Adipocyte (in vitro differentiated cells): Measurements from ENCODE around the gene UGT1A5.
"Not testable (repeated sequence)": the region's sequence is repeated elsewhere in the genome, so short reads cannot be mapped to it uniquely, and the experiment has no call there.

Source experiments
- DNase-seq: peaks from one replicate; pipeline ENCODE4 v3.0.0-alpha.2; 2015; ENCODE audit warnings: low read depth
- H3K27me3 ChIP-seq: replicated peaks from 2 replicates; pipeline ENCODE4 v1.7.0; 2013; ENCODE audit warnings: mild to moderate bottlenecking, low read length, moderate library complexity; ENCODE audit not compliant: control insufficient read depth, insufficient read depth
- H3K36me3 ChIP-seq: 2 replicates; pipeline ENCODE4 v1.7.0; 2013; ENCODE audit warnings: low read length, mild to moderate bottlenecking, moderate library complexity; ENCODE audit not compliant: control insufficient read depth, insufficient read depth, severe bottlenecking
- H3K4me1 ChIP-seq: 2 replicates; pipeline ENCODE4 v1.7.0; 2013; ENCODE audit warnings: mild to moderate bottlenecking, low read length, moderate library complexity; ENCODE audit not compliant: control insufficient read depth, insufficient read depth
- H3K4me3 ChIP-seq: 2 replicates; pipeline ENCODE4 v1.7.0; 2013; ENCODE audit warnings: mild to moderate bottlenecking, low read length, moderate library complexity
- H3K9ac ChIP-seq: 2 replicates; pipeline ENCODE4 v1.7.0; 2013; ENCODE audit warnings: mild to moderate bottlenecking, low read length, moderate library complexity
- H3K9me3 ChIP-seq: 2 replicates; pipeline ENCODE4 v1.7.0; 2013; ENCODE audit warnings: mild to moderate bottlenecking, low read length, moderate library complexity; ENCODE audit not compliant: control insufficient read depth

UGT1A5 gene

DNA sequence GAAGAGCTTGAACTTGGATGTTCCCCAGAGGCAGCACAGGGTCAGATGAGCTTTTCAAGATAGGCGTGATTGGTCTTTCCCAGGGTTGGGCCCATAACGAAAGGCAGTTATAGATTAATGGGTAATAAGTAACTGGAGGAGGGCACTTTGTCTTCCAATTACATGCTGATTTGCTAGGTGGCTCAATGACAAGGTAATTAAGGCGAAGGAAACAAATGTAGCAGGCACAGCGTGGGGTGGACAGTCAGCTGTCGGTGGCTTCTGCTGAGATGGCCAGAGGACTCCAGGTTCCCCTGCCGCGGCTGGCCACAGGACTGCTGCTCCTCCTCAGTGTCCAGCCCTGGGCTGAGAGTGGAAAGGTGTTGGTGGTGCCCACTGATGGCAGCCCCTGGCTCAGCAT, 5.8 kb downstream of the UGT1A5 start, which contains the start of gene UGT1A4:
Gene UGT1A4 (plus strand): TSS at position 185 of the 400 bp plus-strand sequence. CDS start 85 bp downstream, at position 270.
- DNase-seq: no peak
- no peaks in the 10 kb centered on the region for H3K4me1 ChIP-seq
- H3K9ac ChIP-seq: no peak within 1 kb of the TSS
- H3K36me3 ChIP-seq: no peaks in the 10 kb centered on the region
- peaks cover 32% of the 10 kb centered on the region for H3K27me3 ChIP-seq
- no peak within 1 kb of the TSS for H3K4me3 ChIP-seq
- peaks cover 5% of the 10 kb centered on the region for H3K9me3 ChIP-seq

- no peak within 1 kb of the TSS for H3K4me3 ChIP-seq
- DNase-seq: no peak
- no peaks in the 10 kb centered on the region for H3K4me1 ChIP-seq
- H3K27me3 ChIP-seq: peaks cover 5% of the 10 kb centered on the region
- H3K36me3 ChIP-seq: no peaks in the 10 kb centered on the region
- no peaks in the 10 kb centered on the region for H3K9me3 ChIP-seq
- no peak within 1 kb of the TSS for H3K9ac ChIP-seq
These were observed 16.1 kb downstream of the UGT1A5 start, which contains the start of gene UGT1A3 for GRCh38 chr2:233728723-233729301. TSS of gene UGT1A3 (plus strand) at chr2:233729042. CDS start at chr2:233729127, 85 bp downstream.

GRCh38 chr2:233736868-233737653, 24.4 kb downstream of the UGT1A5 start:
- H3K4me3 ChIP-seq, H3K9ac ChIP-seq, H3K4me1 ChIP-seq, H3K9me3 ChIP-seq, H3K36me3 ChIP-seq, DNase-seq: not testable (repeated sequence)
- peaks cover 10% of the 10 kb centered on the region for H3K27me3 ChIP-seq

- Histone ChIP-seq H3K36me3 (no peaks in the 10 kb centered on the region), H3K27me3 (peaks cover 14% of the 10 kb centered on the region), H3K9ac (no peak overlapping the region), H3K9me3 (no peaks in the 10 kb centered on the region), H3K4me3 (no peak overlapping the region), H3K4me1 (no peaks in the 10 kb centered on the region)
- DNase-seq: no peak
These were observed 28.2 kb downstream of the UGT1A5 start for GRCh38 chr2:233740870-233741269.

GRCh38 chr2:233743464-233744259, 31.0 kb downstream of the UGT1A5 start:
- no peak for DNase-seq
- H3K27me3 ChIP-seq: peaks cover 10% of the 10 kb centered on the region
- no peaks in the 10 kb centered on the region for H3K36me3 ChIP-seq
- H3K9ac ChIP-seq: no peak overlapping the region
- no peaks in the 10 kb centered on the region for H3K9me3 ChIP-seq
- H3K4me3 ChIP-seq: no peak overlapping the region
- H3K4me1 ChIP-seq: no peaks in the 10 kb centered on the region

GRCh38 chr2:233745073-233745755, 32.5 kb downstream of the UGT1A5 start:
- Histone ChIP-seq H3K36me3 (no peaks in the 10 kb centered on the region), H3K27me3 (peaks cover 10% of the 10 kb centered on the region), H3K9me3 (no peaks in the 10 kb centered on the region), H3K4me3 (no peak overlapping the region), H3K4me1 (no peaks in the 10 kb centered on the region), H3K9ac (no peak overlapping the region)
- no peak for DNase-seq

- H3K9me3 ChIP-seq, DNase-seq, H3K9ac ChIP-seq, H3K4me1 ChIP-seq, H3K4me3 ChIP-seq, H3K27me3 ChIP-seq, H3K36me3 ChIP-seq: not testable (repeated sequence)
These were observed 33.1 kb downstream of the UGT1A5 start for GRCh38 chr2:233745838-233746237.

DNA sequence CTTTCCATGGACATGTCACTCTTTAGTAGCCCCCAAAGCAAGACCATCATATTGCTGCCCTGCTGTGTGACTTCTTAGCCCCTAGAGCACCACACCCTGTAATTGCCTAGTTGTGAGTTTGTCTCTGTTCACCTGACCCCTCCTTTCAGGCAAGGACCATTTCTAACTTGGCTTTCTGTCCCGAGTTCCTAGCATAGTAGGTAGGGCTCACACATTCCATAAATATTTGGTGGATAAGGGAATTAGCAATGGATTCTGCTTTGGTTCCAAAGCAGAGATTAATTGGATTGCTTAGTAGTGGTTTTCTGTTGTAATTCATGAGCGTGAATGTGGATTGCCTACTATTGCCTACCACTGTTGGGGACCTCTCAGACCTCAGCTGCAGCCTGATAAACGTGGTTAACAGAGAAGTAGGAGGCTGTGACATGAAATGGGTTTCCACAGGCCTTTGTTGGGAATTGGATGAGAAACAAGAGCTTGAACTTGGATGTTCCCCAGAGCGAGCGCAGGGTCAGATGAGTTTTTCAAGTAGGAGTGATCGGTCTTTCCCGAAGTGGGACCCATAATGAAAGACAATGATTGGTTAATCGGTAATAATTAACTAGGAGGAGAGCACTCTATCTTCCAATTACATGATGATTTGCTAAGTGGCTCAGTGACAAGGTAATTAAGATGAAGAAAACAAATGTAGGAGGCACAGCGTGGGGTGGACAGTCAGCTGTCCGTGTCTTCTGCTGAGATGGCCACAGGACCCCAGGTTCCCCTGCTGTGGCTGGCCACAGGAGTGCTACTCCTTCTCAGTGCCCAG, 34.0 kb downstream of the UGT1A5 start:
- H3K4me3 ChIP-seq: no peak overlapping the region
- DNase-seq: no peak
- peaks cover 7% of the 10 kb centered on the region for H3K27me3 ChIP-seq
- no peak overlapping the region for H3K9ac ChIP-seq
- no peaks in the 10 kb centered on the region for H3K36me3 ChIP-seq
- no peaks in the 10 kb centered on the region for H3K4me1 ChIP-seq
- peaks cover 4% of the 10 kb centered on the region for H3K9me3 ChIP-seq

DNA sequence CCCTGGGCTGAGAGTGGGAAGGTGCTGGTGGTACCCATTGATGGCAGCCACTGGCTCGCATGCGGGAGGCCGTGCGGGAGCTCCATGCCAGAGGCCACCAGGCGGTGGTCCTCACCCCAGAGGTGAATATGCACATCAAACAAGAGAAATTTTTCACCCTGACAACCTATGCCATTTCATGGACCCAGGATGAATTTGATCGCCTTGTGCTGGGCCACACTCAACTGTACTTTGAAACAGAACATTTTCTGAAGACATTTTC, 34.5 kb downstream of the UGT1A5 start:
- Histone ChIP-seq H3K27me3 (peaks cover 4% of the 10 kb centered on the region), H3K36me3 (no peaks in the 10 kb centered on the region), H3K9me3 (peaks cover 4% of the 10 kb centered on the region), H3K4me3 (no peak overlapping the region), H3K4me1 (no peaks in the 10 kb centered on the region), H3K9ac (no peak overlapping the region)
- DNase-seq: no peak

GRCh38 chr2:233750689-233751088, 38.0 kb downstream of the UGT1A5 start:
- DNase-seq, H3K36me3 ChIP-seq, H3K27me3 ChIP-seq, H3K4me3 ChIP-seq, H3K4me1 ChIP-seq, H3K9ac ChIP-seq, H3K9me3 ChIP-seq: not testable (repeated sequence)
